Inferior parietal cortex (tissue), 1 donor: ENCODE results near the gene ZC3H12D.
"Not testable (repeated sequence)": the region's sequence is repeated elsewhere in the genome, so short reads cannot be mapped to it uniquely, and the experiment has no call there.

Source experiments
- DNase-seq: peaks from one replicate; pipeline ENCODE4 v3.0.0-alpha.2; 2016; ENCODE audit errors: extremely low spot score

The ZC3H12D gene

DNA sequence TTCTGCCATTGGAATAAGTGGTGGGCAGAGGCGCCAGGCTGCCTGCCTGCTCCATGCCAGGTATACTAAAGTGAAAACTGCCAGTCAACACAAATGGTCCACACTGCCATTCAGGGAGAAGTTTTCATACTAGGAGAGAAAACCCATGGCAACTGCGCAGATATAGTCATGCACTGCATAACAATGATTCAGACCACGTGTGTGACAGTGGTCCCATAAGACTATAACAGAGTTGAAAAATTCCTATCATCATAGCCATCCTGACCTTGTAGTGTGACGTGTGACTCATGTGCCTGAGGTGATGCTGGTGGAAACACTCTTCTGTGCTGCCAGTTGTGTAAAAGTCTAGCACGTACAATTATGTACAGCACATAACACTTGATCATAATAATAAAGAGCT is 25.1 kb downstream of the ZC3H12D start:
- DNase-seq = no peak

DNA sequence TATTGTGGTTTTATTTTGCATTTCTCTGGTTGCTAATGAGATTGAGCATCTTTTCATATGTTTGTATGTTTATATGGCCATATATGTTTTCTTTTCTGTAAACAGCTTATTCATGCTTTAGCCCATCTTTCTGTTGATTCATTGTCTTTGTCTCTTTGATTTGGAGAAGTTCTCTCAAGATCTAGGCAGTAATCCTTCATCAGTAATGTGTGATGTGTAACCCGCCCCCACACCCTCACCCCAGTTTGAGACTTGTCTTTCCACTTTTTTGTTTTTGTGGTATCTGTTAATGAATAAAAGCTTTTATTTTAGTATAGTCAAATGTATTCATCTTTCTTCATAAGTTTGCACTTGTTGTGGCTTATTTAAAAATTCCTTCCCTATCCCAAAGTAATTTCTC is 26.0 kb downstream of the ZC3H12D start:
- DNase-seq = no peak

DNA sequence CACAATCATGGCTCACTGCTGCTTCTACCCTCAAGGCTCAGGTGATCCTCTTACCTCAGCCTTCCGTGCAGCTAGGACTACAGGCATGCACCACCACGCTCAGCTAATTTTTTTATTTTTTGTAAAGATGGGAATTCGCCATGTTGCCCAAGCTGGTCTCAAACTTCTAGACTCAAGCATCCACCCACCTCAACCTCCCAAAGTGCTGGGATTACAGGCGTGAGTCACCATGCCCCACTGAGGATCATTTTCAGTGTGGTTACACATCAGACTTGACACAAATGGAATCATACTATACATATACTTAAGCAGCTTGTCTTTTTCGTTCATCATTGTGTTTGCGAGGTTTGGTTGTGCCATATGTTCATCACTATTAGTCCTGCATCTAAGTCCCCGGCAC is 26.6 kb downstream of the ZC3H12D start:
- DNase-seq = no peak

DNA sequence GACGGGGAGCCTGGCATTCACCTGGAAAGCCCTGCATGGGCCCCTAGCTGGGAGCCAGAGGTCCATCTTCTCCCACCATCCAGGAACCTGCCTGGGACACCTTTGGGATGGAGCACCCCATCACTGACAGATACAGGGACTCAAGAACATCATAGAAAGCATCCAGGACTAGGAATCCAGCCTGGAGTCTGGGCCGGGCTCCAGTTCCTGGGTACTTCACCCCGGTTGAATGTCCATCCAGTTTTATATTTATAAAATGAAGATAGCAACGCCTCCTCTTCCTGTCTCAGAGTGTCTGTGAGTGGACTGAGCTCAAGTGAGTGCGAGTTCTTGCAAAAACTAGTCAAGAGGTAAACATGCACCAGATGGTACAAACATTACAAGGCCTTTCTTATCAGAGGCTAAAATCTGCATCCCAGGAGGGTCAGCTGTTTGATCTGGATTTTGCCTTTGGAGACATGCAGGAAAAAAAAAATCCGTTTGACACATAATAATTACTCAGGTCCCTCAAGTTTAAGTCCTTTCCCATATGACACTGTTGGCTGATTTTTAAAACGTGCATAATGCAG is 27.4 kb downstream of the ZC3H12D start:
- no peak for DNase-seq

DNA sequence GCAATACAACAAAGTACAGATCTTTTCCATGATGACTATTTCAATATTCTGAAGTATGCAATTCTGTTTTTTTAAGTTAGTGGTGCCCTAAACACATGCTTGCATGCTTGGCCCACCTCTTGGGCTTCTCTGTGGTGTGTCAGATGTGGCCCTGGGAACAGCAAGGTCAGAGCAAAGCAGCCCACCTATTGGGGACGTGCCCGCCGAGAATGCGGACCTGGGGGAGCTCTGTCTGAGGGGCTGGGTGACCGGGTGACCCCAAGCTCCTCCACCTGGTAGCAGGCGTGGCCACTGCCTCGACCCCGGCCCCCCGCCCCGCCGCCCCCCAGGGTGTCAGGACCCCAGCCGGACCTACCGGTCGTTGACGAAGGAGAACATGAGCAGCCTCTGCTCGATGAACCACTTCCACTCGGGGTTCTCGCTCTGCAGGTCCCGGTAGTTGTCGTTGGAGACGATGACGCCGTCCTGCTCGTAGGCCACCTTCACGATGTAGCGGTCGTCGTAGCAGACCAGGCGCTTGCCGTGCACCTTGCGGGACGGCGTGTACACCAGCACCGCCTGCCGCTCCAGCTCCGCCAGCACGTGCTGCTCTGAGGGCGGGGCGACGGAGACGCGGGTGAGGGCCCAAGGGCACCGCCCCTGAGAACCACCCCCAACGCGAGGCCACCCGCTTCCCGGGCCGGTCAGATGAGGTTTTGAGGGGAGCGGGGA is 28.3 kb downstream of the ZC3H12D start:
- DNase-seq = no peak

DNA sequence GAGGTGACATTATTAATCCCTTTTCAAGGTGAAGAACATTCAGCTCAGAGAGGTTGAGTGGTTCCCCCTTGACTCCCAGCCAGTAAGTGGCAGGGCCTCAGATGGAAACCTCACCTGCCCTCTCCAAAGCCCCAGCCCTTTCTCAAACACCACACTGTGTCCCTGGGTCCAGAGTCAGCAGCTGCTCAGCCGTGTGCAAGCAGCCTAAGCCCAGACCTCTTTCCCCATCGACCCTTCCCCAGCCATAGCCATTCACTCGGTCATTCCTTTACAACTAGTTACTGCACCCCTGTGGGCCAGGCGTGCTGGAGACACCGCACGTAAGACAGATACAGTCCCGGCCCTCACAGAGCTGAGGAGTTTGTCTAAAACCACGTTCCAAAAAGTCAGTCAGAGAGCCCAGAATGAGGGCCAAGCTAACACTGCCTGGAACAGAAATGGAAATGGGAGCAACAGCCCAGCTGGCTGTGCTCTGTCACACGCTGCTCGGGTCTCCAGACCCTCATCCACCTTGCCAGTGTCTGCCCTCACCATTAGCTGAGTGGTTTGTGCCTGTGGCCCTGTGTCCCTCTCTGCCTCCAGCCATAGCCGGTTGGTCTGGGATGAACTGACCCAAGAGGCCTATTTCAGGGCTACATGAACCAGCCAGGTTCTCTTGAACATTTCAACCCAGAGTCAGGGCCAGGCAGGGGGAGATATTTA is 29.6 kb downstream of the ZC3H12D start:
- DNase-seq = no peak

DNA sequence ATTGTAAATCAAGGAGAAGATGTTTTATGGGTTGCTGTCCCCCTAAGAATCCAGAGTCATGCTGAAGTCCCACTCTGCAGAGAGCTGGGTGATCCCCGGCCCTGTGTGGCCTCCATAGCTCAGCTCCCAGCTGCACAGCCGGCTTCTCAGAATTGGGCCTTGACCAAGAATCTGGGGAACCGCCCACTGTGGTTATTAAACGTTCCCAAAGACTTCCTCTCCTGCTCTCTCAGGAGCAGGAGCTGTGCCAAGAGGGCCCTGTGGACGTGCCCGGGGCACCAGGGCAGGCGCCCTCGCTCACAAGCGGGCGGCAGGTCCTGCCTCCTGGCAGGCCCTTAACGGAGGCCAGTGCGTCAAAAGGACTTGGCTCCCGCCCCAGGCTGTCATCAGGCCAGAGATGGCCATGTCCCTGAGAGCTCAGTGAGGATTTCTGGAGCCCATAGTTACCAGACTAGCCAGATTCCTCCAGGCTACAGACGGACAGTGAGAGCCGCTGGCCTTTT is 30.4 kb downstream of the ZC3H12D start:
- DNase-seq = peak; percentile 73

DNA sequence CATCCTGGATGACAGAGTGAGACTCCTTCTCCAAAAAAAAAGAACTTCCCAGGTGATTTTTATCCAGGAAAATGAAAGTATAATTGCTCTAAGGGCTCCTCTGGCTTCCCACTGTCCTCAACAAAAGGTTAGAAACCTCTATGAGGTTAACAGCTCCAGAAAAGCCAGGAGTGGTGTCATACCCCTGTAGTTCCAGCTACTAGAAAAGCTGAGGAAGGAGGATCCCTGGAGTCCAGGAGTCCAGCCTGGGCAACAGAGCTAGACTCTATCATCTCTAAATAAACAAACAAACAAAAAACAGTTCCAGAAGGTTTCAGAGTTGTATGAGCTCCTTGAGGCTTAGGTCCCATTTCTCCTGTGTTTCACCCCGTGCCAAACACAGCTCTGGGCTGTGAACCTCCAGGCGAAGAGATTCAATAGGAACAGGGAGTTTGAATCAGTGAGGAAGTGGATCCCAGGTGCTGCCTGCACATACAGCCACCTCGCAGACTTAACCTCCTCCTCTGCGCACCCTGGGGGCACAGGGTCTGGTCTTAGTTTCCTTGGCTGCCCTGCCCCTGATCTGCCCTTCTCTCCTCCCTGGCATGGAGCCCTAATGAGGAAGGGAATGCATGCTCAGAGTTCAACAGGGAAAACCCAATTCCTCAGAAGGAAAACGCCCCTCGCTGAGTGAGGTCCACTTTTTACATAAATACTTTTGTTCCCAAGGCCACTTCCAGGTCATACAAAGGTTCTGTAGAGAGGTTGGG is 31.0 kb downstream of the ZC3H12D start:
- no peak for DNase-seq

DNA sequence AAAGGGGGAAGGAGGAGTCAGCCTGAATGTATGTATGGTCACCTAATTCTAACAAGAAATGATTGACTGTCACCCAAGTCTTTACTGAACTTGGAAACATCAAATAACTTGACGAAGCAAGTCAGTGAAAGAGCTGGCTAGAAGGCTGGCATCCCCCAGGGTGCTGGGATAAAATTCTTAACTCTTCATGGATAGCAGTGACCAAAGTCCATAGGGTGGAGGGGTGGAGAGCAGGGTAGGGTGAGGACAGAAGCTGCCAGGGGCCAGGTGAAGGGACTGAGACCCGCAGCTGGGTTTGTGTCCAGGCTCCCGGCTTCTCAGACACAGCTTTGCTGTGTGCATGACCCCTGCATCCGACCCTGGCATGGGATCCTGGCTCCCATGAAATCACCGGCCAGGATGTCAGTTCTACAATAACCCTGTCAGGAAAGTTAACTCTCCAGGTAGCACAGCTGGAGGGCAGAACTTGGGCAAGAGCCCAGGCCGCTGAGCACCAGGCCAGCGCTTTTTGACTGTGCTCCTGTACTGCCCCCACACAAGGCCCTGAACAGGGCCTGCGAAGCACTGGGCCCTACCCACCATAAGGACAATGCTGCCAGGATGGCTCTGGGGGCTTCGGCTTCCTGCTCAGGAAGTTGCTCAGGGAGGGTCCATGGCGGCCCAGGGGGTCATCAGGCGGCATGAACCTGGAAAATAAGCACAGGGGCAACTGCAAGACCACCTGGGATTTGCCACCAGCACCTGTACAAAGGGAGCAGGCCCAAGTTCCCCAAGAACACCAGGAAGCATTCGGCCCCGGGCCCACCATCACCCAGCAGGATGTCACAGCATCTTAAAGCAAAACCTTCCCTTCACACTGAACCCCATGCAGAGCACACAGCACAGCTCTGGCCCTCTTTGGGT is 32.5 kb downstream of the ZC3H12D start:
- no peak for DNase-seq

DNA sequence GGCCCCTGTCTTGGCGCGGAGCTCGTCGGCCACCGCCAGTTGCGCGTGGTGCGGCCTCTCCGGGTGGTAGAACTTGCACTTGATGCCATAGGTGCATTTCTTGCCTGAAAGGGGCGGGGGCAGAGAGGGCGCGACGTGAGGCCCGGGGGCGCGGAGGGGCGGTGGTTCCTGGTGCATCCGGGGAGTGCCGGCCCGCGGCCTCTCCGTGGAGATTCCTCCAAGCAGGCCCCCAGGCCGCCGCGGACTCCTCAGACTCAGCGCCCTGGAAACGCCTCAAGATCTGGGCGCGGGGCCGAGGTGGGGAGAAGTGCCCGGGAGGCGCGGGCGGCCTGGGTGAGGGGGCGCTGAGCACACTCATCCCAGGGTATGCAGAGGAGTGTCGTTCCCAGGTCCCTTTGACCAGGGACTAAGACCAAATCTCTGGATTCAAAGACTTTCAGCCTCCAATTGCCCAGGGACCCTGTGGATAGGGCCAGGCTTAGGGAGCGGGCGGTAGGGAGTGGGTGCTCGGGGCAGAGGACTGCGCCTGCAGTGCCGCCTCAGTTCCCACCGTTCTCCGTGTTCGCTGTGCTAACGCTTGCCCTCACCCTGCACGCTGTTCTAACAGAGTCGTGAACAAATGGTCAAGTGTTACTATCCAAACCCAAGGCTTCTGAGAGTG is 33.3 kb downstream of the ZC3H12D start:
- DNase-seq = no peak

DNA sequence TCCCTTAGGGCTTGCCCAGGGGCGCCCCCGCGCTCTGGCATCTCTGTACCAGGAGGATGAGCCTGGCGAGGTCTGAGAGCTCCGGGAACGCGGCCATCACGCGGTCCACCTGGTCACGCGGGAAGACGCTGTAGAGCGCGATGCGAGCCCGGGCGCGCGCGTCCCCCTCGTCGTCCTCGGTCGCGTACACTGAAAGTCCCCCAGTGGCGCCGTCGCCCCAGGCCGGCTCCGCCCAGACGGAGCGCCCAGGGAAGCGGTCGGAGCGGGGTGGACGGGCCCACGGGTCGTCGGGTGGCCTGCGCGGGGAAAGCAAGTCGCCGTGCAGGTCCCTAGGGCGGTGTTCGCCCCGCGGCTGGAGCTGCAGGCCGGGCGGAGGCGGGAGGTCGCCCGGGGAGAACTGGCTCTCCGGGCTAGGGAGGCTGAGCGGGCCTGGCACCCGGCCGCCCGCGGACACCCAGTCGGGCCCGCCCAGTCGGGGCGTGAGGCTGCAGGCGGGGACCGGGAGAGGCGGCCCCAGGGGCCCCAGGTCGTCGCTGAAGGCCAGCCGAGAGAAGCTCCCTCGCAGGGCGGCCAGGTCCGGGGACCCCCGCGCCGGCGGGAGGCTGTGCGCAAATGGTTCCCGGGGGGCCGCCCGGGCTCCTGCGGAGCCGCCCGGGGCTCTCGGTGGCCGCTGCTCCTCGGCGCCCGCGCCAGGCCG is 34.0 kb downstream of the ZC3H12D start:
- DNase-seq = no peak

DNA sequence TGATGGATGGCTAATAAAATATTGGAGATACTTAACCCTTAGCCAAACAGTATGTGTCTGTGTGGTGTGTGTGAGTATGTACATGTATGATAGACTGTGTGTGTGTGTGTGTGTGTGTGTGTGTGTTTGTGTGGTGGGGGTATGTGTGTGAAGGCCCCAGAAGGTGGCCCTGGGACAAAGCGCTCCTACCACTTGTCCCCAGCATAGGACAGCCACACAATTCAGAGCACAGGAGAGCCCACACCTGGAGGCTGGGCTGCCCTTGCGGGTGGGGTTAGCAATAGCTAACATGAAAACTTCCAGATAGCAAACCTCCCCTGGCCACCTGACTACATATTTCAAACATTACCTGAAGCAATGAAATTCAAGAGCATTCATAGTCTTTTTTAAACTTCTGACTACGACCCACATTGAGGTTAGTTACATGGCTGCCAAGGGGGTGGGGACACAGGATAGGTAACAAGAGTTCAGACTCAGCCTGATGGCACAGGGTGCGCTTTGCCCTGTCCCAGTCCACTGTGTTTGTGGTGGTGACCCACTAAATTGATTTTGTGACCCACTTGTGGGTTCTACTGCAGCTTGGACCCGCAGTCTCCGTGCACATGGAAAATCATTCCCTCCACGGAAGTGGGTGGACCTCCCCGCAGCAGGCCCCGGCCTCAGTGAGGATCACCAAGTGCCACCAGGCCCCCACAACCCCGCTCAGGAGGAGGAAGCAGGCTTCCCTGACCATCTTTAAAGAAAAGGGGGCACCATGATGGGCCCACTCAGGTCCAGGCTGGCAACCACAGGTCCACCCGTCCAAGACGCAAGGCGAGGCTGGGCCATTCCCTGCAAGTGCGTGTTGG is 34.8 kb downstream of the ZC3H12D start:
- DNase-seq = no peak

DNA sequence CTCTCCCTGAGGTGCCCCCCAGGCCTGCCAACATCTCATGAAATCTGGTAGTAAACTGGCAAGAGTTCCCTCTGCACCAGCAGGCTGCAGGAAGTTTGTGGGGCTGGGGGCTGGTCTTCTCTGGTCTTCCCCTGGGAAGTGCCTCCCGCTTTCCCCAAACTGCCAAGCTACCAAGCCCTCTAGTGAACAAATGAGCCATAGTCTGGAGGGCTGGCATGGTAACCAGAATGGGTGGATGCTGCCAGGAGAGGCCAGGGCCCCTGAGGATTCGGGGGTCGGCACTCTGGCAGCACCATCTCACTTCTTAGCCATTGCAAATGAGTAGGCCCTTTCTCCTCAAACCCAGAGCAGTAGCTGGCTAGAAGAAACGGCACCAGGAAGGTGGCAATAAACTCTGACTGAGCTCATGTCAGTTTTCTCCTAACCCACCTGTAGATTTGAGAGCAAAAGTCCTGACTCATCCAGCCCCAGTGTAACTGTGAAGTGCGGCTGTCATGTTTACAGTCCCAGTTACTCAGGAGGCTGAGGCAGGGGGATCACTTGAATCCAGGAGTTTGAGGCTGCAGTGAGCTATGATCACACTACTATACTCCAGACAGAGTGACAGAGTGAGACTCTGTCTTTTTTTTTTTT is 35.9 kb downstream of the ZC3H12D start:
- DNase-seq = no peak

DNA sequence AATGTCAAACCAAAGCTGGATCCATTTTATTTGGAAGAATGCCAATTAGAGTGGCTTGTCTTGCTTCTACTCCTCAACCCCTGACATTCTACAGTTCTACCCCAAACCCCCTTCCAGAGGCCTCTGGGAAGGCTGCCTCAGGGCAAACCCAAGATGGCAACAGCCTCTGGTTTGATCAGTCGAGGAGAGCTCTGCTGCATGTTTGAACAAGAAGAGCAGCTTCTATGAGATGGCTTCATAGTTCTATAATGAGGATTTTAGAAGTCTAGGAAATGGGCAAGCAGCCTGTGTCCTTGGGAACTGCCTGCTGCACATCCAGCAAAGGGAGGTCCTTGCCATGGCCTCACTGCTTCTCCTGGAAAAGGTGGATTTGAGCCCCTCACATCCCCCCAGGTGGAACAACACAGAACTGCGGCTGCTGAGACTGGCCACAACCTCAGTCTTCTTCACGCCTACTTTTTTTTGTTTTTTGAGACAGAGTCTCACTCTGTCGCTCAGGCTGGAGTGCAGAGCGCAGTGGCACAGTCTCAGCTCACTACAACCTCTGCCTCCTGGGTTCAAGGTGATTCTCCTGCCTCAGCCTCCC is 37.9 kb downstream of the ZC3H12D start:
- no peak for DNase-seq

DNA sequence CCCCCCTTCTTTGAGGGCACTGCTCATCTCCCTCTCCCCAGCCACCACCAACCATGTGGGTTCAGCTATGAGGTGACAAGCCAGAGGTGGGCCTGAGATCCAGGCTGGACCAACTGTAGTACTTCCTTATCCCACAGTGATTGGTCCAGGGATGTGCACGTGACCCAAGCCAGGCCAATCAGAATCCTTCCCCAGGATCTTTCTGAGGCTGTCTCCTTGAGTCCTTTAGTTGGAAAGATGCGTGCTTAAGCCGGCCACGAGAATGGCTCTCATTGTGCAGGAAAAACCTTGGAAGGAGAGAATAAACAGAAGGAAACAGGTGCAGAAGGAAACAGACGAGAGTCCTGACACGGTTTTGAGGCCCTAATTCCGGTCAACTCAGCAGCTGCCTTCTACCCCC is 39.2 kb downstream of the ZC3H12D start:
- DNase-seq = no peak

DNA sequence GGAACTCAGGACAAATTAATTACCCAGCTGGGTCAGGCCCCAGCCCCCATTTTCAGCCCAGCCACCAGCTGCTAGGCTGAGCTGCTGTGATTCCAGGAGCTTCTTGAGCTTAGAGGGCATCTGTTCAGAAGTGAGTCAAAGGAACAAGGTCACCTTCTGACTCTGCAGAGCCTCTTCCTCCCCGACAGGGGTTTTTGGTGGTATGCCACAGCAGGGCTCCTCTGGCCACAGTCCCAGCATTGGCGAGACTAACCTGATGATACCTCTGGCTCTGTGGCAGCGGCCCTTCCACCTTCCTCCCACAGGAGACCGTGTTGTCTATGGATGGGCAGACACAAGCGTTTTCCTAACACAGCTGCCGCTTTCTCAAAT is 39.7 kb downstream of the ZC3H12D start:
- no peak for DNase-seq

DNA sequence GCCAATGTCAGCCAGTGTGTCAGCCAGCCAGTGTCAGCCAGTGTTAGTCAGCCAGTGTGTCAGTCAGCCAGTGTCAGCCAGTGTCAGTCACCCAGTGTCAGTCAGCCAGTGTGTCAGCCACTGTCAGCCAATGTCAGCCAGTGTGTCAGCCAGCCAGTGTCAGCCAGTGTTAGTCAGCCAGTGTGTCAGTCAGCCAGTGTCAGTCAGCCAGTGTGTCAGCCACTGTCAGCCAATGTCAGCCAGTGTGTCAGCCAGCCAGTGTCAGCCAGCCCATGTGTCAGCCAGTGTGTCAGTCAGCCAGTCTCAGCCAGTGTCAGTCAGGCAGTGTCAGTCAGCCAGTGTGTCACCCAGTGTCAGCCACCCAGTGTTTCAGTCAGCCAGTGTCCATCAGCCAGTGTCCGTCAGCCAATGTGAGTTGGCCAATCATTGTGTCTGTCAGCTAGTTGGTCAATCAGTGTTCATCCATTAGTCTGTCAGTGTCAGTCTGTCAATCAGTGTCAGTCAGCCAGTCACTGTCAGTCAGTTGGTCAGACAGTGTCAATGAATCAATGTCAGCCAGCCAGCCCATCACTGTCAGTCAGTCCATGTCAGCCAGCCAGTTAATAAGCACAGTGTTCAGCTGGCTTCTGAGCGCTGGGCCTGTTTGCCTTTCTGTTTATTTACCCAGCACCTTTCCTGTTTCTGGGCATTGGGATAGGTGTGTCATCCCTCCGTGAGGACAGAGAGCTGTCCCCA is 40.3 kb downstream of the ZC3H12D start:
- not testable (repeated sequence) for DNase-seq
